NB4 (cell line): Measurements from ENCODE around the gene OR4D11.

Experiments used
- MYC ChIP-seq: IDR thresholded peaks from 2 replicates; pipeline ENCODE4 v1.6.1; 2011; ENCODE audit warnings: low read depth, low read length
- POLR2A ChIP-seq: IDR thresholded peaks from 2 replicates; pipeline ENCODE4 v1.6.1; 2011; ENCODE audit warnings: mild to moderate bottlenecking; ENCODE audit not compliant: insufficient read length; ENCODE audit errors: extremely low read depth

- TF ChIP-seq POLR2A = no peak
- no peak for TF ChIP-seq MYC
Measured at GRCh38 chr11:59542142-59542810, 38.9 kb downstream of the OR4D11 start.
